ENCODE data around the gene ISG20L2.

ISG20L2 gene

DNA sequence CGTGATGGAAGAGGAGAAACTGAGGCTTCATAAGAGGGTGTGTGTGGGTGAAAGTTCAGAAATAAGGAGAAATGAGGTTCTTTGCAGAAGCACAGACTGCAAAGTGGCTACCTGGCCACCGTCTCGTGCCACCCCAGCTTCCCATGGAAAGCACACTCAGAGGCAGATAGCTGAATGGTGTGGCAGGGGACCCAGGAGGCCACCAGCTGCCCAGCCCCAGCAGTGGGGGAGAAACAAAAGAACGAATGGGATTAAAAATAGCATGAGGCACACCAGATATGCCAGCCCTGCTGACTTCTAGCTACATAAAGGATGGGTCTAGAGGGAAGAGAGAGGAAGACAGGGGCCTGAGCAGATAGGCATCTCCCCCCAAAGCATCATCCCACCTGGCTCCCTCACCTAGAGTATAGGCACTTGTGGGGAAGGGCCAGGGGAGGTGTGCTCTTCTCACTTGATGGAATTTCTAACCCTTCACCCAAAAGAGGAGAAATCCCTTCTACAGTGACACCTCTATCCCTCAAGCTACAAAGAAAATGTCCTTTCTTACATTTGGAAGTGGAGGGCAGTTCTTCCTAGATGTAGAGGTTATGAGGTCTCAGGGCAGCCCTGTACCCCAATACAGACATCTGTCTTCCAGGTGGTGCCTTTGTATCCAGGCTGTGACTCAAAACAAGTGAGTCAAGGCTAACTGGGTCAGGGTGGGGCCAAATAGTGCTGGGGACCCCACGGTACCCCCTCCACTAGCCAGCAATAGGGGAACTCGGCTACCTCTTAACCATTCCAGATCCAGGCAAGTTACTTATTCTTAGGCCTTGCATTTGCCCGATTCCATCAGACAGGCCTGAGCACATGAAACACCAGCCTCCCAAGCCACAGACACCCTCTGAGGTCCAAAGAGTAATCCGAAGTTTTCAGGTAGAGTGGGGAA lies 19.4 kb upstream of the ISG20L2 start:
- FAIRE-seq (no peak), DNase-seq (ENCODE audit: insufficient read length, low spot score) (peak; percentile 22)
- TF ChIP-seq, protein P1, sequence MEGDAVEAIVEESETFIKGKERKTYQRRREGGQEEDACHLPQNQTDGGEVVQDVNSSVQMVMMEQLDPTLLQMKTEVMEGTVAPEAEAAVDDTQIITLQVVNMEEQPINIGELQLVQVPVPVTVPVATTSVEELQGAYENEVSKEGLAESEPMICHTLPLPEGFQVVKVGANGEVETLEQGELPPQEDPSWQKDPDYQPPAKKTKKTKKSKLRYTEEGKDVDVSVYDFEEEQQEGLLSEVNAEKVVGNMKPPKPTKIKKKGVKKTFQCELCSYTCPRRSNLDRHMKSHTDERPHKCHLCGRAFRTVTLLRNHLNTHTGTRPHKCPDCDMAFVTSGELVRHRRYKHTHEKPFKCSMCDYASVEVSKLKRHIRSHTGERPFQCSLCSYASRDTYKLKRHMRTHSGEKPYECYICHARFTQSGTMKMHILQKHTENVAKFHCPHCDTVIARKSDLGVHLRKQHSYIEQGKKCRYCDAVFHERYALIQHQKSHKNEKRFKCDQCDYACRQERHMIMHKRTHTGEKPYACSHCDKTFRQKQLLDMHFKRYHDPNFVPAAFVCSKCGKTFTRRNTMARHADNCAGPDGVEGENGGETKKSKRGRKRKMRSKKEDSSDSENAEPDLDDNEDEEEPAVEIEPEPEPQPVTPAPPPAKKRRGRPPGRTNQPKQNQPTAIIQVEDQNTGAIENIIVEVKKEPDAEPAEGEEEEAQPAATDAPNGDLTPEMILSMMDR (IDR thresholded peaks at IDR 0.05; ENCODE audit: insufficient read depth, missing control alignments), result no peak

DNA sequence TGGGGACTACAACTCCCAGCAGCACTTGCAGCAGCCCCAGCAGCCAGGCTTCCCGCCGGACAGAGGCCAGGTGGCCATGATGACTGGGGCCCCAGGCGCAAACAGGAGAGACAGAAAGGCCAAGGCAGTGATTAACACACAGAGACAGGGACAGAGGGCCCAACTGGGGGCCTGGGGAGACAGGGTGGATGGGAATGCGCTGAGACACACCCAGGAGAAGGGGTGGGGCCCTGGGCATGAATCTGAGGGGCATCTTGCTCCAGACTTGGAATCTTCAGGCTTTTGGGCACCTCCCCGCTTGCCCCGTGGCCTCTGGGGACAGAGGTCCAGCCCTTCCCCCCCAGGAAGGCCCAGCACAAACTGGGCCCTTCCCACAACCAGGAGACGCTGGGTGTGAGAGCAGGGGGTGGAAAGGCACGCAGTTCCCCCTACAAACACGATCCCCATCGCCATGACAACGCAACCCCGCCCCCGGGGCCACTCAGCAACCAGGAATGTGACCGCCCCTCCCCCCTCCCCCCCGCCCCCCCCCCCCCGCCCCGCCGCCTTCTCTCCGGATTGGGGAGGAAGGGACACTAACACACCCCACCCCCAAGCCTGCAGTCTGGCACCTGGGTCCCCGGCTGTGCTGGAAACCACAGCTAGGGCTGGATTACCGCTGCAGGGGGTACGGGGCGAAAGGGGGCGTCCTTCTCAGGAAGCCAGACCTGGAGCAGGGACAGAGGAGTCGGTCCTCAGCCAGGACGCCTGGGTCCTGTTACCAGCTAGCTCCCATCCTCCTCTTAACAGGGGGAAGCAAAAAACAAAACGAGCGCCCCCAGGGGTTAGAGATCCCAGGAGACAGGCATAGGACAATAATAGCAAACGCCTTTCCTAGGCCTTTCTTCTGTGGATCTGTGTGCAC lies 18.4 kb upstream of the ISG20L2 start:
- no peak for FAIRE-seq
- peak; percentile 98 for DNase-seq (ENCODE audit: insufficient read length, low spot score)
- TF ChIP-seq, protein P1 (IDR thresholded peaks at IDR 0.05; ENCODE audit: insufficient read depth, missing control alignments), result peak; percentile 31

DNA sequence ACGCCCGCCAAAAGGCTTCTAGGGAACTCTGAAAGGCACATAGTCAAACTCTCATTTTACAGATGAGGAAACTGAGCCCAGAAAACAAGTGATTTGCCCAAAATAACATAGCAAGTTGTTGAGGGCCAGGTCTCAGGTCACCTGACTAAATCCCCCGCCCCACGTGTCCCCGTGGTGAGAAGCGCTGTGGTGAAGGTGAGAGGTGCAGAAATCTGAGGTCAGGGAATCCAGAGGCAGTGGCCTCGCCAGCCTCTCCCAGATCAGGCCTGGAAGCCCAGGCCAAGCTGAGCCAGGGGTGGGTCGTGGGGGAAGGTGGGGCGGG lies 17.8 kb upstream of the ISG20L2 start:
- FAIRE-seq (no peak), DNase-seq (ENCODE audit: insufficient read length, low spot score) (no peak)
- TF ChIP-seq, protein P1 (IDR thresholded peaks at IDR 0.05; ENCODE audit: insufficient read depth, missing control alignments), result no peak

DNA sequence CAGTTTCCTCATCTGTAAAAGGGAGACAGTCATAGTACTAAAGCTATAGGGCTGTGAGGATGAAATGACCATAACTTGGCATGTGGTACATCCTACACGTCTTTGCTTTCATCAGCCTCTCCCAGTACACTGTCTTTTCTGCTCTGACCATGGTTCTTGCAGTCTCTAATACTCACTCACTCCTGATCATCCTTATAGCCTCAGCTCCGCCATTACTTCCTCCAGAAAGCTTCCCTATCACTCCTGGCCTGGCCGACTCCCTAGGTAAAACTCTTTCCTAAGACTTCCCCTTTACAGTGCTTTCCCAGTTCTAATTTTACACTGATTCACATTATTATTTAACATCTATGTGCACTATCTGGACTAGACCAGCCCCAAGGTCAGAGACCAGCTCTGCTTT lies 17.3 kb upstream of the ISG20L2 start:
- no peak for FAIRE-seq
- TF ChIP-seq, protein P1 (IDR thresholded peaks at IDR 0.05; ENCODE audit: insufficient read depth, missing control alignments), result no peak
- DNase-seq (ENCODE audit: insufficient read length, low spot score), result no peak

DNA sequence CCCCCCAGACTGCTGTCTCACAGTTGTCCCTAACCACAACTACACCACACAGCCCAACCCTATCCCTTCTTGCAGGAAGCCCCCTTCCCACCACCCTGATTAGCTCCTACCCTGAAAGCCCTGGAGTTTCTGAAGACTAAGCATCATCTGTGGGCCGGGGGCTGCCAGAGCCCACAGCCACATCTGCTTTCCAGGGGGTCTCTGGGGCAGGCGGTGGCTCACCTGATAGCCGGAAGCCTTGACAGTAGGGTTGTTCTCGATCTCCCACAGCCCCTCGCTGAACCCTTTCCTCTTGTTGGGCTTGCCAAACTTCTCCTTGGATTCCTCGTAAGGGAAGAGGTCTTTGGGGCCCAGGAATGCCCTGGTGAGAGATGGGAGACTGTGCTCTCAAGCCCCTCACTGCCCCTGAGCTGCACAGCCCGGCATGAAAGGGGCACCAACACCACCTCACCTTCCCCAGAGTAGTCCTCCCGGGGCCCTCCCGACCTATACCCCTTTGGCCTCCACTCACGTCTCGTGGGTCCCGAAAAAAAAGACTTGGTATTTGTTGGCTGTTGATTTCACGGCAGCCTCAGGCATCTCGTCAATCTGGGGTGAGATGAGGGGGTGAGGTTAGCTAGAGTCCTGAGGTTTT lies 16.3 kb upstream of the ISG20L2 start:
- TF ChIP-seq, protein P1 (IDR thresholded peaks at IDR 0.05; ENCODE audit: insufficient read depth, missing control alignments), result no peak
- no peak for DNase-seq (ENCODE audit: insufficient read length, low spot score)
- no peak for FAIRE-seq

DNA sequence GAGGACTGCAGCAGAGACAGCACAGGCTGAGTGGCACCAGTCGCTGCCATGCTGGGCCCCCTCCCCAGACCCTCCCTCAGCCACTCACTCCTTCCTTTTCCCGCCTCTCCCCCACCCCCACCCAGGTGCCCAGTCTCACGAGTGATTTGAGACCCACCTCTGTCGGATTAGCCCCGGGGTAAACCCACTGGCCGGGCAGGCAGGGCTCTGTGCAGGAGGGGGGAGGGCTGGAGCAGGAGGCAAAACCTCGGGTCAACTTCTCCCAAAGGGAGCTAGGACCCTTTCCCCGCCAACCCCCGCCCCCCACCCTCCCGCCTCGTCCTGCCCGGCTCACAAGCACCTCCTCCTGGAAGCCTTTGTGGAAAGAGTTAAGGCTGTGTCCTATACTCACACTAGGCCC lies 15.8 kb upstream of the ISG20L2 start:
- no peak for FAIRE-seq
- TF ChIP-seq, protein P1 (IDR thresholded peaks at IDR 0.05; ENCODE audit: insufficient read depth, missing control alignments), result no peak
- DNase-seq (ENCODE audit: insufficient read length, low spot score), result no peak
